ENCODE measurements around the gene PRDX5.

PRDX5 gene

GRCh38 chr11:64284048-64284961 lies 33.6 kb upstream of the PRDX5 start, which contains the start of gene BAD:
TSS of gene BAD (minus strand) at chr11:64284665. CDS start at chr11:64284368, 297 bp downstream.
- no peak for TF ChIP-seq GLIS3 (CRISPR knock-in tag; IDR thresholded peaks at IDR 0.05)
- TF ChIP-seq ZNF70 (CRISPR knock-in tag; IDR thresholded peaks at IDR 0.05), result no peak
- TF ChIP-seq ZC3H10 (CRISPR knock-in tag; IDR thresholded peaks at IDR 0.05), result no peak
- TF ChIP-seq RARB (CRISPR knock-in tag; IDR thresholded peaks at IDR 0.05), result no peak
- TF ChIP-seq SNAI2 (CRISPR knock-in tag; IDR thresholded peaks at IDR 0.05), result no peak
- TF ChIP-seq, protein P1, sequence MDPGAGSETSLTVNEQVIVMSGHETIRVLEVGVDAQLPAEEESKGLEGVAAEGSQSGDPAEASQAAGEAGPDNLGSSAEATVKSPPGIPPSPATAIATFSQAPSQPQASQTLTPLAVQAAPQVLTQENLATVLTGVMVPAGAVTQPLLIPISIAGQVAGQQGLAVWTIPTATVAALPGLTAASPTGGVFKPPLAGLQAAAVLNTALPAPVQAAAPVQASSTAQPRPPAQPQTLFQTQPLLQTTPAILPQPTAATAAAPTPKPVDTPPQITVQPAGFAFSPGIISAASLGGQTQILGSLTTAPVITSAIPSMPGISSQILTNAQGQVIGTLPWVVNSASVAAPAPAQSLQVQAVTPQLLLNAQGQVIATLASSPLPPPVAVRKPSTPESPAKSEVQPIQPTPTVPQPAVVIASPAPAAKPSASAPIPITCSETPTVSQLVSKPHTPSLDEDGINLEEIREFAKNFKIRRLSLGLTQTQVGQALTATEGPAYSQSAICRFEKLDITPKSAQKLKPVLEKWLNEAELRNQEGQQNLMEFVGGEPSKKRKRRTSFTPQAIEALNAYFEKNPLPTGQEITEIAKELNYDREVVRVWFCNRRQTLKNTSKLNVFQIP (CRISPR knock-in tag; IDR thresholded peaks at IDR 0.05; ENCODE audit: borderline replicate concordance, low read depth), result no peak
- no peak for TF ChIP-seq TOX (CRISPR knock-in tag; IDR thresholded peaks at IDR 0.05; ENCODE audit: borderline replicate concordance)
- peak; percentile 91 for ATAC-seq

GRCh38 chr11:64284962-64285884 lies 32.7 kb upstream of the PRDX5 start, which contains the start of gene GPR137:
TSS of gene GPR137 (plus strand) at chr11:64285848. CDS start at chr11:64286525, 677 bp downstream.
- peak; percentile 53 for ATAC-seq
- TF ChIP-seq ISL1 (CRISPR knock-in tag; IDR thresholded peaks at IDR 0.05) (no peak), PATZ1 (CRISPR knock-in tag; IDR thresholded peaks at IDR 0.05; ENCODE audit: borderline replicate concordance) (peak; percentile 10; the same call in 1 of the 2 replicates)

GRCh38 chr11:64285885-64286800 lies 31.8 kb upstream of the PRDX5 start:
- peak; percentile 23 for ATAC-seq
- TF ChIP-seq, protein P1 (CRISPR knock-in tag; IDR thresholded peaks at IDR 0.05; ENCODE audit: borderline replicate concordance, low read depth), result no peak

DNA sequence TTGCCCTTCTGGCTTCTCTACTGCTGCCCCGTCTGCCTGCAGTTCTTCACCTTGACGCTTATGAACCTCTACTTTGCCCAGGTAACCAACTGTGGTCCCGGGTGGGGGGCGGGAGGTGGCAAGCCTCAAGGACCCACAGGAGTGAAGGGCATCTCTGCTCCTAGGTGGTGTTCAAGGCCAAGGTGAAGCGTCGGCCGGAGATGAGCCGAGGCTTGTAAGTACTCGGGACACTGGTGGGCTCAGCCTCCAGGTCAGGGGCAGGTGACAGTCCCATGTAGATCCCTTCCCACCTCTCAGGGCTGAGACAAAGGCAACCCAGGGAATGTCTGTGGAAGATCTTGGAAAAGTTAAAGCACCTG lies 31.1 kb upstream of the PRDX5 start:
- no peak for ATAC-seq
- no peak for TF ChIP-seq BACH2 (CRISPR knock-in tag; IDR thresholded peaks at IDR 0.05; ENCODE audit: borderline replicate concordance)
- TF ChIP-seq SNAI2 (CRISPR knock-in tag; IDR thresholded peaks at IDR 0.05), result no peak
- no peak for TF ChIP-seq OSR1 (CRISPR knock-in tag; IDR thresholded peaks at IDR 0.05)
- TF ChIP-seq TOX (CRISPR knock-in tag; IDR thresholded peaks at IDR 0.05; ENCODE audit: borderline replicate concordance), result no peak
- no peak for TF ChIP-seq RARB (CRISPR knock-in tag; IDR thresholded peaks at IDR 0.05)
- TF ChIP-seq GLIS3 (CRISPR knock-in tag; IDR thresholded peaks at IDR 0.05), result no peak
- no peak for TF ChIP-seq ZNF70 (CRISPR knock-in tag; IDR thresholded peaks at IDR 0.05)
- no peak for TF ChIP-seq ZC3H10 (CRISPR knock-in tag; IDR thresholded peaks at IDR 0.05)
- TF ChIP-seq, protein P2, sequence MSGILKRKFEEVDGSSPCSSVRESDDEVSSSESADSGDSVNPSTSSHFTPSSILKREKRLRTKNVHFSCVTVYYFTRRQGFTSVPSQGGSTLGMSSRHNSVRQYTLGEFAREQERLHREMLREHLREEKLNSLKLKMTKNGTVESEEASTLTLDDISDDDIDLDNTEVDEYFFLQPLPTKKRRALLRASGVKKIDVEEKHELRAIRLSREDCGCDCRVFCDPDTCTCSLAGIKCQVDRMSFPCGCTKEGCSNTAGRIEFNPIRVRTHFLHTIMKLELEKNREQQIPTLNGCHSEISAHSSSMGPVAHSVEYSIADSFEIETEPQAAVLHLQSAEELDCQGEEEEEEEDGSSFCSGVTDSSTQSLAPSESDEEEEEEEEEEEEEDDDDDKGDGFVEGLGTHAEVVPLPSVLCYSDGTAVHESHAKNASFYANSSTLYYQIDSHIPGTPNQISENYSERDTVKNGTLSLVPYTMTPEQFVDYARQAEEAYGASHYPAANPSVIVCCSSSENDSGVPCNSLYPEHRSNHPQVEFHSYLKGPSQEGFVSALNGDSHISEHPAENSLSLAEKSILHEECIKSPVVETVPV (CRISPR knock-in tag; IDR thresholded peaks at IDR 0.05), result no peak
- no peak for TF ChIP-seq ARNTL (CRISPR knock-in tag; IDR thresholded peaks at IDR 0.05; ENCODE audit: borderline replicate concordance, low read depth)
- TF ChIP-seq ZNF8 (CRISPR knock-in tag; IDR thresholded peaks at IDR 0.05), result no peak
- TF ChIP-seq, protein P3, sequence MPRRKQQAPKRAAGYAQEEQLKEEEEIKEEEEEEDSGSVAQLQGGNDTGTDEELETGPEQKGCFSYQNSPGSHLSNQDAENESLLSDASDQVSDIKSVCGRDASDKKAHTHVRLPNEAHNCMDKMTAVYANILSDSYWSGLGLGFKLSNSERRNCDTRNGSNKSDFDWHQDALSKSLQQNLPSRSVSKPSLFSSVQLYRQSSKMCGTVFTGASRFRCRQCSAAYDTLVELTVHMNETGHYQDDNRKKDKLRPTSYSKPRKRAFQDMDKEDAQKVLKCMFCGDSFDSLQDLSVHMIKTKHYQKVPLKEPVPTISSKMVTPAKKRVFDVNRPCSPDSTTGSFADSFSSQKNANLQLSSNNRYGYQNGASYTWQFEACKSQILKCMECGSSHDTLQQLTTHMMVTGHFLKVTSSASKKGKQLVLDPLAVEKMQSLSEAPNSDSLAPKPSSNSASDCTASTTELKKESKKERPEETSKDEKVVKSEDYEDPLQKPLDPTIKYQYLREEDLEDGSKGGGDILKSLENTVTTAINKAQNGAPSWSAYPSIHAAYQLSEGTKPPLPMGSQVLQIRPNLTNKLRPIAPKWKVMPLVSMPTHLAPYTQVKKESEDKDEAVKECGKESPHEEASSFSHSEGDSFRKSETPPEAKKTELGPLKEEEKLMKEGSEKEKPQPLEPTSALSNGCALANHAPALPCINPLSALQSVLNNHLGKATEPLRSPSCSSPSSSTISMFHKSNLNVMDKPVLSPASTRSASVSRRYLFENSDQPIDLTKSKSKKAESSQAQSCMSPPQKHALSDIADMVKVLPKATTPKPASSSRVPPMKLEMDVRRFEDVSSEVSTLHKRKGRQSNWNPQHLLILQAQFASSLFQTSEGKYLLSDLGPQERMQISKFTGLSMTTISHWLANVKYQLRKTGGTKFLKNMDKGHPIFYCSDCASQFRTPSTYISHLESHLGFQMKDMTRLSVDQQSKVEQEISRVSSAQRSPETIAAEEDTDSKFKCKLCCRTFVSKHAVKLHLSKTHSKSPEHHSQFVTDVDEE (CRISPR knock-in tag; IDR thresholded peaks at IDR 0.05), result no peak
- TF ChIP-seq CREB5 (CRISPR knock-in tag; IDR thresholded peaks at IDR 0.05; ENCODE audit: low read depth), result no peak
- no peak for TF ChIP-seq ZNF565 (CRISPR knock-in tag; conservative IDR thresholded peaks at IDR 0.05; ENCODE audit: low read depth)
- no peak for TF ChIP-seq ISL1 (CRISPR knock-in tag; IDR thresholded peaks at IDR 0.05)
- TF ChIP-seq TCF4 (CRISPR knock-in tag; IDR thresholded peaks at IDR 0.05; ENCODE audit: borderline replicate concordance), result no peak
- no peak for TF ChIP-seq ZFP30 (CRISPR knock-in tag; IDR thresholded peaks at IDR 0.05)

All from SK-N-SH treated with all-trans-retinoic acid at 6 μM for 48 hours (cell line).